NCI-H1105 treated with DMSO at 0.1 percent for 48 hours (cell line): ENCODE measurements around the gene SLC39A11.
"Not testable (repeated sequence)": the region's sequence is repeated elsewhere in the genome, so short reads cannot be mapped to it uniquely, and the experiment has no call there.

Experiments used
- DNase-seq: peaks from one replicate; lab custom pipeline; 2025; lab: John Stamatoyannopoulos, UW

Gene SLC39A11

GRCh38 chr17:73007407-73007806, 85.1 kb downstream of the SLC39A11 start:
- no peak for DNase-seq

GRCh38 chr17:73005360-73005759, 87.1 kb downstream of the SLC39A11 start:
- DNase-seq, result no peak

GRCh38 chr17:73003487-73003886, 89.0 kb downstream of the SLC39A11 start:
- DNase-seq, result no peak

- DNase-seq, result no peak
These were observed 91.7 kb downstream of the SLC39A11 start for GRCh38 chr17:73000832-73001231.

- not testable (repeated sequence) for DNase-seq
These were observed 93.0 kb downstream of the SLC39A11 start for GRCh38 chr17:72999474-72999873.

GRCh38 chr17:72998343-72998742, 94.1 kb downstream of the SLC39A11 start:
- DNase-seq, result peak; percentile 67

GRCh38 chr17:72997559-72997958, 94.9 kb downstream of the SLC39A11 start:
- no peak for DNase-seq

GRCh38 chr17:72996791-72997190, 95.7 kb downstream of the SLC39A11 start:
- DNase-seq, result no peak

- no peak for DNase-seq
These were observed 97.4 kb downstream of the SLC39A11 start for GRCh38 chr17:72995008-72995656.

GRCh38 chr17:72992783-72993467, 99.6 kb downstream of the SLC39A11 start:
- DNase-seq, result not testable (repeated sequence)

- DNase-seq, result no peak
These were observed 100.8 kb downstream of the SLC39A11 start for GRCh38 chr17:72991651-72992050.

GRCh38 chr17:72989074-72989610, 103.3 kb downstream of the SLC39A11 start:
- no peak for DNase-seq

- DNase-seq, result no peak
These were observed 104.0 kb downstream of the SLC39A11 start for GRCh38 chr17:72988451-72988850.

- no peak for DNase-seq
These were observed 105.3 kb downstream of the SLC39A11 start for GRCh38 chr17:72987166-72987565.

GRCh38 chr17:72985882-72986720, 106.4 kb downstream of the SLC39A11 start:
- peak; percentile 36 for DNase-seq

- no peak for DNase-seq
These were observed 107.6 kb downstream of the SLC39A11 start for GRCh38 chr17:72984926-72985325.

GRCh38 chr17:72984145-72984925, 108.2 kb downstream of the SLC39A11 start:
- no peak for DNase-seq

- no peak for DNase-seq
These were observed 109.8 kb downstream of the SLC39A11 start for GRCh38 chr17:72982680-72983079.

GRCh38 chr17:72978593-72979218, 113.8 kb downstream of the SLC39A11 start:
- DNase-seq, result no peak

GRCh38 chr17:72977771-72978417, 114.6 kb downstream of the SLC39A11 start:
- DNase-seq, result no peak
